B cell (primary cell): Measurements from ENCODE around the gene UNC13C.

Experiments used
- EZH2 ChIP-seq: IDR thresholded peaks from 2 replicates; pipeline ENCODE4 v1.6.1; 2012; ENCODE audit warnings: borderline replicate concordance, low read depth, mild to moderate bottlenecking, moderate library complexity, low read length; ENCODE audit not compliant: insufficient read depth, poor library complexity, severe bottlenecking
- TF ChIP-seq, protein P1 (sequence below): fragments of 200-600 bp; IDR thresholded peaks from one replicate; pipeline ENCODE4 v1.8.0; 2022; ENCODE audit warnings: antibody characterized with exemption, mild to moderate bottlenecking

DNA sequence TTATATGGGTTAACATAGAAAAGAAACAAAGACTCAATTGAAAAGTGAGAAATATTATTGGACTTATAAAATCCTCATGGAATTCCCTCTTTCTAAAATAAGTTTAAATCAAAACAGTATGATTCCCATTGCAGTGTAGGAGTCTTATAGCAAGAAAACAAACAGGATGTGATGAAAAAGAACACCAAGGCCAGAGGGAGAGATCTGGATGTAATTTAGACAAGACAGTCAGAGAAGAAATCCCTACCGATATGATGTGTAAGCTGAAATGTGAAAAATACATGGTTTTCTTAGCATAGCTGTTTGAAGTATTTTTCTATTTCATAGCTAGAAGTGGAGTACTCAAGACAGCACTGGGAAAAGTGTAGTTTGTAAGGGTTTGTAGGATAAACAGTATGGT lies 697.0 kb downstream of the UNC13C start:
- TF ChIP-seq EZH2, result no peak
- TF ChIP-seq, protein P1, sequence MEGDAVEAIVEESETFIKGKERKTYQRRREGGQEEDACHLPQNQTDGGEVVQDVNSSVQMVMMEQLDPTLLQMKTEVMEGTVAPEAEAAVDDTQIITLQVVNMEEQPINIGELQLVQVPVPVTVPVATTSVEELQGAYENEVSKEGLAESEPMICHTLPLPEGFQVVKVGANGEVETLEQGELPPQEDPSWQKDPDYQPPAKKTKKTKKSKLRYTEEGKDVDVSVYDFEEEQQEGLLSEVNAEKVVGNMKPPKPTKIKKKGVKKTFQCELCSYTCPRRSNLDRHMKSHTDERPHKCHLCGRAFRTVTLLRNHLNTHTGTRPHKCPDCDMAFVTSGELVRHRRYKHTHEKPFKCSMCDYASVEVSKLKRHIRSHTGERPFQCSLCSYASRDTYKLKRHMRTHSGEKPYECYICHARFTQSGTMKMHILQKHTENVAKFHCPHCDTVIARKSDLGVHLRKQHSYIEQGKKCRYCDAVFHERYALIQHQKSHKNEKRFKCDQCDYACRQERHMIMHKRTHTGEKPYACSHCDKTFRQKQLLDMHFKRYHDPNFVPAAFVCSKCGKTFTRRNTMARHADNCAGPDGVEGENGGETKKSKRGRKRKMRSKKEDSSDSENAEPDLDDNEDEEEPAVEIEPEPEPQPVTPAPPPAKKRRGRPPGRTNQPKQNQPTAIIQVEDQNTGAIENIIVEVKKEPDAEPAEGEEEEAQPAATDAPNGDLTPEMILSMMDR, result no peak
